Breast epithelium (tissue), 4 donors: Measurements from ENCODE around the gene LGALS8. TPM values are rescaled to one million over a fixed set of nuclear protein-coding genes. Genes with fewer than 3 reads are reported as not detected.

ENCODE experiments used
- DNase-seq, 2 donors: peaks; one replicate each; pipeline ENCODE4 v3.0.0-alpha.2; 2019; ENCODE audit warnings: low spot score in 2 of 2
- H3K27ac ChIP-seq, 2 donors: fragments of 200-600 bp; sonication (generic) in 1 of 2; one replicate each; pipeline ENCODE4 v1.5.1; 2016 to 2019; ENCODE audit warnings: mild to moderate bottlenecking in 1 of 2
- H3K27me3 ChIP-seq, 2 donors: fragments of 200-600 bp; sonication (generic) in 1 of 2; one replicate each; pipeline versions ENCODE4 v1.5.1 to v1.6.0; 2017 to 2019; ENCODE audit warnings: control low read depth in 1 of 2, mild to moderate bottlenecking in 1 of 2
- H3K36me3 ChIP-seq: fragments of 200-600 bp; one replicate; pipeline ENCODE4 v1.5.1; 2019
- H3K4me1 ChIP-seq, 2 donors: fragments of 200-600 bp; sonication (generic); one replicate each; pipeline ENCODE4 v1.5.1; 2016 to 2019; ENCODE audit warnings: control low read depth in 1 of 2
- H3K4me3 ChIP-seq, 3 donors: fragments of 200-600 bp; sonication (generic); 1 replicate in 2 of 3; 2 replicates in 1 of 3; pipeline ENCODE4 v1.5.1; 2016 to 2019; ENCODE audit warnings: mild to moderate bottlenecking in 3 of 3, moderate library complexity in 2 of 3
- H3K9me3 ChIP-seq, 2 donors: fragments of 200-600 bp; sonication (generic) in 1 of 2; one replicate each; pipeline ENCODE4 v1.5.1; 2016 to 2019; ENCODE audit warnings: control low read depth in 1 of 2
- POLR2A ChIP-seq: fragments of 450-650 bp; IDR thresholded peaks from one replicate; pipeline ENCODE4 v1.6.1; 2016; ENCODE audit warnings: antibody characterized with exemption, mild to moderate bottlenecking, moderate library complexity
- POLR2AphosphoS5 ChIP-seq, 3 donors: sonication (generic); formaldehyde crosslinking; IDR thresholded peaks; one replicate each; pipeline ENCODE4 v1.6.1; 2017; ENCODE audit warnings: antibody characterized with exemption in 3 of 3
- intact Hi-C: fragments of 100-400 bp; cut with DNase I; formaldehyde crosslinking; loops from one replicate; pipeline ENCODE4 v1.15.1; 2023; ENCODE audit warnings: low total_unique reads
- total RNA-seq, 3 donors: library from RNA; depleted of rRNA; stranded (reverse); fragments of >200 nt; gene quantifications; one replicate each; pipeline ENCODE4 v1.1.0, GENCODE V29; 2016
- TF ChIP-seq, protein P1 (sequence below), 3 donors: fragments of 450-650 bp; IDR thresholded peaks; one replicate each; pipeline ENCODE4 v1.5.1; 2016 to 2017; ENCODE audit warnings: antibody characterized with exemption in 3 of 3, mild to moderate bottlenecking in 3 of 3, moderate library complexity in 3 of 3

The LGALS8 gene
- total RNA-seq, 3 donors from 2014 or later = 70.2 to 119 (median 96.4) TPM

- Histone ChIP-seq H3K9me3 (no peaks in the 10 kb centered on the region), H3K4me1 (no peaks in the 10 kb centered on the region), H3K36me3 (no peaks in the 10 kb centered on the region), H3K4me3 (no peak overlapping the region), H3K27me3 (no peaks in the 10 kb centered on the region), H3K27ac (no peak overlapping the region)
- DNase-seq = no peak
- TF ChIP-seq POLR2AphosphoS5 (IDR thresholded peaks at IDR 0.05) = no peak
- TF ChIP-seq, protein P1, sequence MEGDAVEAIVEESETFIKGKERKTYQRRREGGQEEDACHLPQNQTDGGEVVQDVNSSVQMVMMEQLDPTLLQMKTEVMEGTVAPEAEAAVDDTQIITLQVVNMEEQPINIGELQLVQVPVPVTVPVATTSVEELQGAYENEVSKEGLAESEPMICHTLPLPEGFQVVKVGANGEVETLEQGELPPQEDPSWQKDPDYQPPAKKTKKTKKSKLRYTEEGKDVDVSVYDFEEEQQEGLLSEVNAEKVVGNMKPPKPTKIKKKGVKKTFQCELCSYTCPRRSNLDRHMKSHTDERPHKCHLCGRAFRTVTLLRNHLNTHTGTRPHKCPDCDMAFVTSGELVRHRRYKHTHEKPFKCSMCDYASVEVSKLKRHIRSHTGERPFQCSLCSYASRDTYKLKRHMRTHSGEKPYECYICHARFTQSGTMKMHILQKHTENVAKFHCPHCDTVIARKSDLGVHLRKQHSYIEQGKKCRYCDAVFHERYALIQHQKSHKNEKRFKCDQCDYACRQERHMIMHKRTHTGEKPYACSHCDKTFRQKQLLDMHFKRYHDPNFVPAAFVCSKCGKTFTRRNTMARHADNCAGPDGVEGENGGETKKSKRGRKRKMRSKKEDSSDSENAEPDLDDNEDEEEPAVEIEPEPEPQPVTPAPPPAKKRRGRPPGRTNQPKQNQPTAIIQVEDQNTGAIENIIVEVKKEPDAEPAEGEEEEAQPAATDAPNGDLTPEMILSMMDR (IDR thresholded peaks at IDR 0.05) = no peak
- no peak for TF ChIP-seq POLR2A
- intact Hi-C loops = no loop called here
Observed at GRCh38 chr1:236511735-236512418, 11.9 kb upstream of the LGALS8 start.

GRCh38 chr1:236514703-236515442 lies 8.9 kb upstream of the LGALS8 start:
- no peak for DNase-seq
- TF ChIP-seq POLR2AphosphoS5 (IDR thresholded peaks at IDR 0.05) = no peak
- TF ChIP-seq, protein P1 (IDR thresholded peaks at IDR 0.05) = no peak
- TF ChIP-seq POLR2A = no peak
- peak overlapping the region in 1 of 2 donors; percentile 14 for H3K27ac ChIP-seq
- no peaks in the 10 kb centered on the region for H3K36me3 ChIP-seq
- no peaks in the 10 kb centered on the region for H3K9me3 ChIP-seq
- H3K4me3 ChIP-seq = no peak overlapping the region
- intact Hi-C loops = no loop called here
- no peaks in the 10 kb centered on the region for H3K4me1 ChIP-seq
- no peaks in the 10 kb centered on the region for H3K27me3 ChIP-seq

GRCh38 chr1:236515443-236515958 lies 8.3 kb upstream of the LGALS8 start:
- Histone ChIP-seq H3K9me3 (no peaks in the 10 kb centered on the region), H3K4me3 (no peak overlapping the region), H3K27ac (peak overlapping the region in 1 of 2 donors; percentile 14), H3K36me3 (no peaks in the 10 kb centered on the region), H3K4me1 (no peaks in the 10 kb centered on the region), H3K27me3 (no peaks in the 10 kb centered on the region)
- DNase-seq = no peak
- TF ChIP-seq POLR2A (no peak), POLR2AphosphoS5 (IDR thresholded peaks at IDR 0.05) (no peak)
- TF ChIP-seq, protein P1 (IDR thresholded peaks at IDR 0.05) = no peak
- intact Hi-C loops = no loop called here

DNA sequence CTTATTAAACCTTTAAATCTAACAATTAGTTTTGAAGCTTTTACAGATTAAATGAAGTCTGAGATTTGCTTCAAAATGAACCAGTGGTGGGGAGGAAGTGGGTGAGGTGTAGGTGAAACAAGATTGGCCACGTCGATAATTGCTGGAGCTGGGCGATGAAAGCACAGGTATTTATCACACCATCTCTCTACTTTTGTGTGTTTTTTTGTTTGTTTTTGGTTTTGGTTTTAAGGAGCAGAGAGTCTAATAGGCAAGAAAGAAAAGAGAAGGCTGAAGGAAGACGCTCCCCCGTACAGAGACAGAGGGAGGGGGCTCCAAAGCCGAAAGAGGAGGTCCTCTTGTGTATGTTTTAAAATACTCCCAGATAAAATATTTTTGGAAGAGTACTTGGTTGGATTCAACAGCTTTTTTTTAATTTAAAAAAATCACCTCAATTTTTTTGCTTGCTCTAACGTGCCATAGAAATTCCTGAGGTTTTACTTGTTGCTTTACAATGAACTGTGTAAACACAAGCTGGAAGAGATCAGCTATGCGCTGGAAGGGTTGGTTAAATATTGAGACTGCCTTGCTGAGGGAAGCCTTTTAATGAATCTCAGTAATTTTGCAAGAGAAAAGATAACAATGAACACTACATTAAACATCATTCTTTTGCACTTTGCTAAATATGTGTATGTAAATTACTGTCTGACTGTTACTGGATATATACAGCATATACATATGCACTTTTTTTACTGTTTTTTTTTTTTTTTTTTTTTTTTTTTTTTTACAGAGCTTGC lies 6.7 kb upstream of the LGALS8 start:
- H3K27me3 ChIP-seq = no peaks in the 10 kb centered on the region
- peak overlapping the region; percentile 64 to 69 for H3K27ac ChIP-seq
- intact Hi-C loops = no loop called here
- H3K9me3 ChIP-seq = no peaks in the 10 kb centered on the region
- no peak for DNase-seq
- no peaks in the 10 kb centered on the region for H3K36me3 ChIP-seq
- TF ChIP-seq POLR2AphosphoS5 (IDR thresholded peaks at IDR 0.05) = no peak
- TF ChIP-seq, protein P1 (IDR thresholded peaks at IDR 0.05) = no peak
- TF ChIP-seq POLR2A = no peak
- peak overlapping the region in 2 of 3 donors; percentile 8 to 26 for H3K4me3 ChIP-seq
- no peaks in the 10 kb centered on the region for H3K4me1 ChIP-seq
